HG03457 (cell line): Measurements from ENCODE around the gene EPHA7.

ENCODE experiments used
- ATAC-seq: cut with Tn5 transposase; IDR thresholded peaks from one replicate; pipeline ENCODE4 v1.9.1; 2021; ENCODE audit warnings: moderate number of reproducible peaks; ENCODE audit not compliant: unreplicated experiment

EPHA7 gene

GRCh38 chr6:93327857-93328256 lies 91.5 kb downstream of the EPHA7 start:
- ATAC-seq, result no peak

- no peak for ATAC-seq
Measured at GRCh38 chr6:93325761-93326160, 93.6 kb downstream of the EPHA7 start.

GRCh38 chr6:93323630-93324029 lies 95.7 kb downstream of the EPHA7 start:
- no peak for ATAC-seq

- no peak for ATAC-seq
Measured at GRCh38 chr6:93322651-93323050, 96.7 kb downstream of the EPHA7 start.

GRCh38 chr6:93319304-93319703 lies 100.1 kb downstream of the EPHA7 start:
- ATAC-seq, result no peak

GRCh38 chr6:93318121-93318520 lies 101.2 kb downstream of the EPHA7 start:
- ATAC-seq, result no peak

GRCh38 chr6:93317592-93317991 lies 101.8 kb downstream of the EPHA7 start:
- no peak for ATAC-seq

GRCh38 chr6:93307505-93308409 lies 111.6 kb downstream of the EPHA7 start:
- ATAC-seq, result no peak

- ATAC-seq, result no peak
Measured at GRCh38 chr6:93305088-93305487, 114.3 kb downstream of the EPHA7 start.

GRCh38 chr6:93304505-93304904 lies 114.9 kb downstream of the EPHA7 start:
- ATAC-seq, result no peak

- no peak for ATAC-seq
Measured at GRCh38 chr6:93300661-93301060, 118.7 kb downstream of the EPHA7 start.

GRCh38 chr6:93299622-93300021 lies 119.7 kb downstream of the EPHA7 start:
- ATAC-seq, result no peak

- no peak for ATAC-seq
Measured at GRCh38 chr6:93295631-93296030, 123.7 kb downstream of the EPHA7 start.

GRCh38 chr6:93294879-93295278 lies 124.5 kb downstream of the EPHA7 start:
- ATAC-seq, result no peak

GRCh38 chr6:93293872-93294271 lies 125.5 kb downstream of the EPHA7 start:
- no peak for ATAC-seq

GRCh38 chr6:93293460-93293859 lies 125.9 kb downstream of the EPHA7 start:
- ATAC-seq, result no peak

GRCh38 chr6:93282521-93283031 lies 136.8 kb downstream of the EPHA7 start:
- ATAC-seq, result no peak

- ATAC-seq, result no peak
Measured at GRCh38 chr6:93278241-93278640, 141.1 kb downstream of the EPHA7 start.

- ATAC-seq, result no peak
Measured at GRCh38 chr6:93272896-93273295, 146.5 kb downstream of the EPHA7 start.

- ATAC-seq, result no peak
Measured at GRCh38 chr6:93272211-93272610, 147.1 kb downstream of the EPHA7 start.

GRCh38 chr6:93266116-93266817 lies 153.1 kb downstream of the EPHA7 start:
- ATAC-seq, result no peak

GRCh38 chr6:93260881-93261280 lies 158.5 kb downstream of the EPHA7 start:
- ATAC-seq, result no peak
